Measurements from ENCODE around the gene STMN3.
"Not testable (repeated sequence)": the region's sequence is repeated elsewhere in the genome, so short reads cannot be mapped to it uniquely, and the experiment has no call there.

STMN3 gene

GRCh38 chr20:63678667-63679465, 25.6 kb upstream of the STMN3 start:
- no peak for DNase-seq (ENCODE audit: low read depth)

GRCh38 chr20:63678071-63678470, 24.8 kb upstream of the STMN3 start:
- no peak for DNase-seq (ENCODE audit: low read depth)

GRCh38 chr20:63675681-63676368, 22.6 kb upstream of the STMN3 start:
- DNase-seq (ENCODE audit: low read depth), result no peak

DNA sequence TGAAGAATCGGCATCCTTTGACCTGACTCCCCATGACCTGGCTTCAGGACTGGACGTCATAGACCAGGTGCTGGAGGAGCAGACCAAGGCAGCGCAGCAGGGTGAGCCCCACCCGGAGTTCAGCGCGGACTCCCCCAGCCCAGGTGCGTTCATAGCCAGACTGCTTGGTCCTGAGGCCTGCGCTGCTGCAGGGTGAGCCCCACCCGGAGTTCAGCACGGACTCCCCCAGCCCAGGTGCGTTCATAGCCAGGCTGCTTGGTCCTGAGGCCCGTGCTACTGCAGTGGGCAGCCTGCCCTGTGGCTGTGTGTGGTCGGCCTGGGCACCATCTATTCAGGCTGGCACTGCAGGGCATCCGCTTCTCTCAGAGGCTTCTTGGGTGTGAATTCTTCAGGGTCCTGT, 20.7 kb upstream of the STMN3 start:
- DNase-seq (ENCODE audit: low read depth), result no peak

- DNase-seq (ENCODE audit: low read depth), result no peak
Measured at GRCh38 chr20:63672666-63673065, 19.4 kb upstream of the STMN3 start.

DNA sequence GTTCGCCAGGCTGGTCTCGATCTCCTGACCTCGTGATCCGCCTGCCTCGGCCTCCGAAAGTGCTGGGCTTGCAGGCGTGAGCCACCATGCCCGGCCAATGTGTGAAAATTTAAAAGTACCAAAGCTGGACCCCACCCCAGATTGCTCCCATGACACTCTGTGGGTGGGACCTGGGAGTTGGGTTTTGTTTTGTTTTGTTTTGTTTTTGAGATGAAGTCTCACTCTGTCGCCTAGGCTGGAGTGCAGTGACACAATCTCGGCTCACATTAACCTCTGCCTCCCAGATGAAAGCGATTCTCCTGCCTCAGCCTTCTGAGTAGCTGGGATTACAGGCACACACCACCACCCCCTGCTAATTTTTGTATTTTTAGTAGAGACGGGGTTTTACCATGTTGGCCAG, 18.5 kb upstream of the STMN3 start:
- not testable (repeated sequence) for DNase-seq (ENCODE audit: low read depth)

GRCh38 chr20:63668351-63668750, 15.1 kb upstream of the STMN3 start:
- DNase-seq (ENCODE audit: low read depth), result no peak

DNA sequence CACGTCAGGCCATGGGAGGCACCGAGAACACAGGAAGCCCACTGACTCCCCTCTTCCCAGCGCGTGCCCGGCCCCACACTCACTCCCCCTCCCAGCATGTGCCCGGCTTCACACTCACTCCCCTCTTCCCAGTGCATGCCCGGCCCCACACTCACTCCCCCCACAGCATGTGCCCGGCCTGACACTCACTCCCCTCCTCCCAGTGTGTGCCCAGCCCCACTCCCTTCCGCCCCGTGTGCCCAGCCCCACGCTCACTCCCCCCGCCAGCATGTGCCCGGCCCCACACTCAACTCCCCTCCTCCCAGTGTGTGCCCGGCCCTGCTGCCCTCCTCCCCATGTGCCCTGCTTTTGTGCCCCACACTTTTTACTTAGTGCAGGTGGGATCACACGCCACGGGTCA, 14.6 kb upstream of the STMN3 start:
- no peak for DNase-seq (ENCODE audit: low read depth)

GRCh38 chr20:63665708-63666107, 12.5 kb upstream of the STMN3 start:
- no peak for DNase-seq (ENCODE audit: low read depth)

- DNase-seq (ENCODE audit: low read depth), result no peak
Measured at GRCh38 chr20:63664861-63665594, 11.8 kb upstream of the STMN3 start.

GRCh38 chr20:63664143-63664851, 11.1 kb upstream of the STMN3 start:
- no peak for DNase-seq (ENCODE audit: low read depth)

GRCh38 chr20:63663332-63664066, 10.3 kb upstream of the STMN3 start:
- no peak for DNase-seq (ENCODE audit: low read depth)

GRCh38 chr20:63662813-63663189, 9.6 kb upstream of the STMN3 start:
- DNase-seq (ENCODE audit: low read depth), result no peak

DNA sequence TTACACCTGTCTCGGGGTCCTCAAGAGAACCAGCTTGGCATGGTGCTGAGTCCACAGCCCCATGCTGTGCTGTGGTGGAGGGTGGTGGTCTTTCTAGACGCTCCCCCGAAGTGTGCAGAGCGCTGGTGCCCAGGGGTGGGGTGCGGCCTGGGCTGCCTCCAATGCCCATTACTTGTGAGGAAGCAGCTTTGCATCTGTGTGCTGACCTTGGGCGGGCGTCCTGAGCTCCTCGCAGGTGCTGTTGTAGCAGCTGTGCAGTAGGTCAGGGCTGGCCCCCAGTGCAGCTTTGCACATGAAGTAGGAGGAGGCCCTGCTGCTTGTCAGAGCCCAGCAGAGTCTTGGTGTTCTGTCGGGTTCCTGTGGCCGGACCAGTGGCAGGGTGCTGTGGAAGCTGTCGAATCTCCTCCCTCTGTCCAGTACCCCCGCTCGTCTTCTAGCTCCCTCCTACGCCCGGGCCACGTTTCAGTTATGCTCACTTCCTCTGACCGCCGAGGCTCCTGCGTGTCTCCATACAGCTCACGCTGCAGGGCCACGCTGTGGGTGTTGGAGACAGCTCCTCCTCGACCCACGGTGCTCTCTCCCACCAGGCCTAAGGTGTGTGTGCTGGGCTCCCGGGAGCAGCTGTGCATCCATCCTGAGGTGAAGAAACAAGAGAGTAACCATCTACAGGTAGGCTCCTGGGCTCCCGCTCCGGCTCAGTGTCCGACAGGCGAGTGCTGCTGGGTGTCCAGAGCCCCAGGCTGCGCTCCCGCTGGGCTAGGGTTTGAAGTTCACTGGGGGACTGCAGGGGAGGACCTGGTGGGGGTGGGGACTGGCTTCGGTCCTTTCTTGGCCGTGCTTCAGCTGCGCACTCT, 9.0 kb upstream of the STMN3 start:
- no peak for DNase-seq (ENCODE audit: low read depth)

GRCh38 chr20:63661108-63661507, 7.9 kb upstream of the STMN3 start:
- DNase-seq (ENCODE audit: low read depth), result no peak

DNA sequence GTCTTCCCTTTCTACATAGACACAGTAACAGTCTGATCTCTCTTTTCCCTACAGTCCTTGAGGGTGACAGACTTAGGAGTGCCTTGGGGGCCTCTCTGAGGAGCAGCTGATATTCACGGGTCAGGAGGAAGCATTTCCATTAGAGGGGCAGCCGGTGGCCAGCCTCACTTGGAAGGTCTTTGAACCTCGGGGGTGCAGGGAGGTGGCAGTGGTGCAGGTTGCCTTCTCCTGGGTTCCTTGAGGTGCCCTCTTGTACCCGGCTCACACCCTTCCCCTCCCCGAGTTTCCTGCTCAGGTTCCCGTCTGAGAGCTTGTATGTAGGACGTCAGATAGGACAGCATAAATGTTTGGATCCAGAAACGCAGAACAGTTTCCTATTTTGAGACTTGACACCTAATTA, 7.4 kb upstream of the STMN3 start:
- no peak for DNase-seq (ENCODE audit: low read depth)

DNA sequence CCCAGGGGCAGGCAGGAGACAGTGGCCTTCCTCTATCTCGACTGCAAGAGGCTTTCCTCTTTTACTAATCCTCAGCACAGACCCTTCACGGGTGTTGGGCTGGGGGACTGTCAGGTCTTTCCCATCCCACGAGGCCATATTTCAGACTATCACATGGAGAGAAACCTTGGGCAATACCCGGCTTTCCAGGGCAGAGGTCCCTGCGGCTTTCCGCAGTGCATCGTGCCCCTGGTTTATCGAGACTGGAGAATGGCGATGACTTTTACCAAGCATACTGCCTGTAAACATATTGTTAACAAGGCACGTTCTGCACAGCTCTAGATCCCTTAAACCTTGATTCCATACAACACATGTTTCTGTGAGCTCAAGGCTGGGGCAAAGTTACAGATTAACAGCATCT, 7.0 kb upstream of the STMN3 start:
- DNase-seq (ENCODE audit: low read depth), result not testable (repeated sequence)

GRCh38 chr20:63659370-63659769, 6.1 kb upstream of the STMN3 start:
- DNase-seq (ENCODE audit: low read depth), result no peak

DNA sequence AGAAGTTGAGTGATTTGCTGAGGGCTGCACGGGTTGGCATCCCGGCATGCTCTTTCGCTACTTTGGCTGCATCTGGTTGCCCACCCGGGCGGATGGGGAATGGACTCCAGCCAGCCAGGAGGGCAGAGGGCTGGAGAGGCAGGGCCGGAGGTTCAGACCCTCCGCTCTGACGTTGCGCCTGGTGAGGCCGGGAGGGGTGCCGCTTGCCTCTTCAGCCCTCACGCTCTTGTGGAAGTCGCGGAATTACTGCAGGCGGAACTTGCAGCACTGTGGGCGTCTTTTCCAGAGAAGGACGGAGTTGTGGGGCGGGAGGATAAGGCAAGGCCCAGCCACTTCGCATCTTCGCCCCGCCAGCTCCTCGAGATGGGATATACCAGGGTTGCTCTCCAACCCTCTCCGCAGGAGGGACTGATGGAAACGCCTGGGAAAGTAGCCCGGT, 5.5 kb upstream of the STMN3 start:
- no peak for DNase-seq (ENCODE audit: low read depth)

GRCh38 chr20:63657937-63658748, 4.9 kb upstream of the STMN3 start, which contains the start of gene RTEL1:
Gene RTEL1, plus strand, starts transcription at chr20:63658312. Its CDS starts 1,091 bp downstream, at chr20:63659403.
- DNase-seq (ENCODE audit: low read depth), result peak; percentile 80

Measured in stimulated activated CD8-positive, alpha-beta memory T cell treated with anti-CD3 and anti-CD28 coated beads, Interleukin-12 subunit alpha, Interleukin-12 subunit beta, amount 100 ng/mL, for 4 hours (primary cell).